Endothelial cell of umbilical vein (primary cell): ENCODE results near the gene GABARAPL1. TPM values are rescaled to one million over a fixed set of nuclear protein-coding genes. Genes with fewer than 3 reads are reported as not detected.

Experiments used
- BruUV-seq: library from RNA; stranded (reverse); fragments of 400-500 nt; replicated peaks from 2 replicates; lab custom pipeline; 2021; lab: Mats Ljungman, UMichigan
- CTCF ChIA-PET: fragments of 300-600, 350-600 bp; sonication (Branson Sonifier 250); formaldehyde crosslinking; loops from one replicate; lab custom pipeline; 2021; ENCODE audit warnings: antibody characterized with exemption, inconsistent platforms; lab: Charles Lee
- POLR2A ChIA-PET: fragments of 300-600, 350-600 bp; sonication (Branson Sonifier 250); formaldehyde crosslinking; loops from one replicate; lab custom pipeline; 2021; ENCODE audit warnings: antibody characterized with exemption, inconsistent platforms; lab: Charles Lee
- DNase-seq: peaks from one replicate; pipeline ENCODE4 v3.0.0-alpha.2; 2011; ENCODE audit warnings: low read depth, low spot score
- FAIRE-seq: peaks from 2 replicates; lab custom pipeline; 2011; peaks lifted over from hg19 to GRCh38; lab: Jason Lieb, UNC
- H2AFZ ChIP-seq: 2 replicates; pipeline ENCODE4 v1.6.0; 2012; ENCODE audit warnings: low read depth, low read length, control low read depth, inconsistent platforms
- H3K27ac ChIP-seq: 2 replicates; pipeline ENCODE4 v1.5.1; 2011; ENCODE audit warnings: low read depth, mild to moderate bottlenecking, control low read depth, low read length, moderate library complexity; ENCODE audit not compliant: insufficient read depth
- H3K27me3 ChIP-seq, 2 experiments: 2 replicates each; pipeline versions ENCODE4 v1.6.0 to v1.6.1; 2011; ENCODE audit warnings: low read length in 2 of 2, mixed read lengths in 1 of 2; ENCODE audit not compliant: control insufficient read depth in 2 of 2, insufficient read depth in 2 of 2
- H3K36me3 ChIP-seq, 2 experiments: 2 replicates in 1 of 2; 3 replicates in 1 of 2; pipeline ENCODE4 v1.5.1; 2011; ENCODE audit warnings: low read length in 2 of 2, mild to moderate bottlenecking in 1 of 2, moderate library complexity in 1 of 2; ENCODE audit not compliant: control insufficient read depth in 2 of 2, insufficient read depth in 2 of 2; ENCODE audit errors: extremely low read depth in 1 of 2
- H3K4me1 ChIP-seq: 3 replicates; pipeline ENCODE4 v1.5.1; 2011; ENCODE audit warnings: mild to moderate bottlenecking, low read length; ENCODE audit not compliant: control insufficient read depth, insufficient read depth; ENCODE audit errors: extremely low read depth
- H3K4me2 ChIP-seq: 2 replicates; pipeline ENCODE4 v1.6.1; 2011; ENCODE audit warnings: low read length, control low read depth, mixed read lengths; ENCODE audit not compliant: insufficient read depth
- H3K4me3 ChIP-seq, 3 experiments: fragments of 200-600 bp in 1 of 3; sonication (generic), shearing (Covaris generic) in 1 of 3; replicated peaks in 1 of 3; 2 replicates each; pipeline ENCODE4 v1.5.1; 2011 to 2016; ENCODE audit warnings: control low read depth in 3 of 3, low read length in 3 of 3, mild to moderate bottlenecking in 2 of 3, inconsistent platforms in 1 of 3, low read depth in 1 of 3, moderate library complexity in 1 of 3; ENCODE audit not compliant: insufficient read depth in 1 of 3
- H3K79me2 ChIP-seq: 2 replicates; pipeline ENCODE4 v1.6.0; 2012; ENCODE audit warnings: low read length, inconsistent platforms; ENCODE audit not compliant: control insufficient read depth, insufficient read depth
- H3K9ac ChIP-seq: replicated peaks from 2 replicates; pipeline ENCODE3; 2011; ENCODE audit warnings: low read length, control low read depth; ENCODE audit not compliant: insufficient read depth; ENCODE audit errors: extremely low read depth
- H3K9me1 ChIP-seq: replicated peaks from 3 replicates; pipeline ENCODE4 v1.6.0; 2011; ENCODE audit warnings: mild to moderate bottlenecking, low read length; ENCODE audit not compliant: control insufficient read depth, insufficient read depth; ENCODE audit errors: extremely low read depth
- H3K9me3 ChIP-seq: replicated peaks from 2 replicates; pipeline ENCODE4 v1.5.1; 2012; ENCODE audit warnings: low read length, inconsistent platforms; ENCODE audit not compliant: control insufficient read depth, insufficient read depth
- H4K20me1 ChIP-seq: replicated peaks from 2 replicates; pipeline ENCODE3; 2011; ENCODE audit warnings: mild to moderate bottlenecking, low read length; ENCODE audit not compliant: control insufficient read depth, insufficient read depth; ENCODE audit errors: extremely low read depth
- EZH2 ChIP-seq: IDR thresholded peaks from 2 replicates; pipeline ENCODE4 v1.6.1; 2012; ENCODE audit warnings: borderline replicate concordance, low read depth, mild to moderate bottlenecking, moderate library complexity, low read length, inconsistent platforms; ENCODE audit not compliant: severe bottlenecking
- FOS ChIP-seq: IDR thresholded peaks from 2 replicates; pipeline ENCODE4 v1.6.1; 2011; ENCODE audit warnings: mild to moderate bottlenecking, low read length, moderate library complexity, borderline replicate concordance; ENCODE audit not compliant: insufficient read depth
- GATA2 ChIP-seq: IDR thresholded peaks from 2 replicates; pipeline ENCODE4 v1.7.0; 2011; ENCODE audit warnings: low read depth, mild to moderate bottlenecking, moderate library complexity, mixed read lengths, low read length; ENCODE audit not compliant: insufficient read length, insufficient read depth
- JUN ChIP-seq: IDR thresholded peaks from 2 replicates; pipeline ENCODE4 v1.6.1; 2011; ENCODE audit warnings: borderline replicate concordance, low read depth; ENCODE audit not compliant: insufficient read length, insufficient read depth
- MYC ChIP-seq: IDR thresholded peaks from one replicate; pipeline ENCODE4 v1.6.1; 2011; ENCODE audit warnings: mild to moderate bottlenecking, low read depth, low read length
- POLR2A ChIP-seq: IDR thresholded peaks from 2 replicates; pipeline ENCODE4 v1.6.1; 2012; ENCODE audit warnings: low read depth, mild to moderate bottlenecking, control low read depth, low read length
- POLR2AphosphoS5 ChIP-seq: IDR thresholded peaks from 2 replicates; pipeline ENCODE4 v1.6.1; 2012; ENCODE audit warnings: low read depth, mild to moderate bottlenecking, control low read depth, low read length, moderate library complexity; ENCODE audit not compliant: insufficient read depth
- dilution Hi-C: fragments of 300-500 bp; cut with MboI; formaldehyde crosslinking; loops from one replicate; pipeline ENCODE4 v1.15.0; 2019; ENCODE audit warnings: low sequenced_read_pairs; ENCODE audit not compliant: extremely low pct_ligation_motif_present
- intact Hi-C: fragments of 100-400 bp; cut with micrococcal nuclease; formaldehyde crosslinking; loops from one replicate; pipeline ENCODE4 v1.10.0; 2022
- polyA plus RNA-seq, 4 experiments: library from polyadenylated mRNA; depleted of rRNA in 3 of 4; stranded (reverse) in 3 of 4; unstranded in 1 of 4; fragments of >200 nt; gene quantifications; 2 replicates each; pipeline versions ENCODE4 v1.2.1 to v1.2.3, GENCODE V29; 2011 to 2012; ENCODE audit warnings: missing spikeins in 1 of 4
- total RNA-seq: library from RNA; stranded (reverse); gene quantifications from 2 replicates; pipeline ENCODE4 v1.2.3, GENCODE V29; 2021
- TF ChIP-seq, protein P1 (sequence below): IDR thresholded peaks from 2 replicates; pipeline ENCODE4 v1.6.1; 2011; ENCODE audit not compliant: insufficient read depth, insufficient read length
- TF ChIP-seq, protein P2 (sequence below), 2 donors: IDR thresholded peaks; 1 replicate in 1 of 2; 2 replicates in 1 of 2; pipeline ENCODE4 v1.5.1; 2011; ENCODE audit warnings: low read length in 2 of 2, mild to moderate bottlenecking in 2 of 2, moderate library complexity in 2 of 2, control low read depth in 1 of 2, inconsistent platforms in 1 of 2, low read depth in 1 of 2; ENCODE audit not compliant: insufficient read depth in 1 of 2; ENCODE audit errors: extremely low read depth in 1 of 2

The GABARAPL1 gene
- total and polyA plus RNA-seq, 2 donors (not counting 3 experiments of a cell fraction or from before 2014, with no cell fraction given): 59.4 to 65.6 TPM

GRCh38 chr12:10170216-10170615, 42.5 kb upstream of the GABARAPL1 start:
- Histone ChIP-seq H3K9me1 (no peaks in the 10 kb centered on the region), H3K4me2 (no peak overlapping the region), H3K79me2 (no peaks in the 10 kb centered on the region), H2AFZ (no peak overlapping the region), H3K36me3 (no peaks in the 10 kb centered on the region), H3K27ac (no peak overlapping the region), H3K9ac (no peak overlapping the region), H3K4me3 (no peak overlapping the region), H3K9me3 (no peaks in the 10 kb centered on the region), H3K27me3 (peaks cover 2 to 4% of the 10 kb centered on the region in 2 experiments), H3K4me1 (no peaks in the 10 kb centered on the region), H4K20me1 (no peaks in the 10 kb centered on the region)
- no peak for TF ChIP-seq EZH2
- no peak for TF ChIP-seq GATA2
- no peak for TF ChIP-seq FOS
- no peak for TF ChIP-seq POLR2A
- TF ChIP-seq, protein P1, sequence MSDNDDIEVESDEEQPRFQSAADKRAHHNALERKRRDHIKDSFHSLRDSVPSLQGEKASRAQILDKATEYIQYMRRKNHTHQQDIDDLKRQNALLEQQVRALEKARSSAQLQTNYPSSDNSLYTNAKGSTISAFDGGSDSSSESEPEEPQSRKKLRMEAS: no peak
- TF ChIP-seq, protein P2, sequence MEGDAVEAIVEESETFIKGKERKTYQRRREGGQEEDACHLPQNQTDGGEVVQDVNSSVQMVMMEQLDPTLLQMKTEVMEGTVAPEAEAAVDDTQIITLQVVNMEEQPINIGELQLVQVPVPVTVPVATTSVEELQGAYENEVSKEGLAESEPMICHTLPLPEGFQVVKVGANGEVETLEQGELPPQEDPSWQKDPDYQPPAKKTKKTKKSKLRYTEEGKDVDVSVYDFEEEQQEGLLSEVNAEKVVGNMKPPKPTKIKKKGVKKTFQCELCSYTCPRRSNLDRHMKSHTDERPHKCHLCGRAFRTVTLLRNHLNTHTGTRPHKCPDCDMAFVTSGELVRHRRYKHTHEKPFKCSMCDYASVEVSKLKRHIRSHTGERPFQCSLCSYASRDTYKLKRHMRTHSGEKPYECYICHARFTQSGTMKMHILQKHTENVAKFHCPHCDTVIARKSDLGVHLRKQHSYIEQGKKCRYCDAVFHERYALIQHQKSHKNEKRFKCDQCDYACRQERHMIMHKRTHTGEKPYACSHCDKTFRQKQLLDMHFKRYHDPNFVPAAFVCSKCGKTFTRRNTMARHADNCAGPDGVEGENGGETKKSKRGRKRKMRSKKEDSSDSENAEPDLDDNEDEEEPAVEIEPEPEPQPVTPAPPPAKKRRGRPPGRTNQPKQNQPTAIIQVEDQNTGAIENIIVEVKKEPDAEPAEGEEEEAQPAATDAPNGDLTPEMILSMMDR (IDR thresholded peaks at IDR 0.05; ENCODE audit: extremely low read depth in 1 of 2, insufficient read depth in 1 of 2, low read depth in 1 of 2, low read length in 2 of 2): no peak
- TF ChIP-seq JUN: no peak
- TF ChIP-seq MYC: no peak
- no peak for TF ChIP-seq POLR2AphosphoS5
- dilution Hi-C loops: no loop called here
- DNase-seq (no peak), FAIRE-seq (no peak)
- intact Hi-C loops: no loop called here
- BruUV-seq: no TSS peak
- CTCF ChIA-PET: interaction anchor here (1.2 to 1.8 kb wide), 3 partner anchors 17 to 356 kb away, joined by 3 to 8 read pairs (median 4); no protein-coding TSS in a partner anchor
- POLR2A ChIA-PET: interaction anchor here (0.6 to 0.7 kb wide), 2 partner anchors 31 to 1188 kb away, joined by 3 to 10 read pairs; no protein-coding TSS in a partner anchor
